HepG2 (cell line): ENCODE results near the gene RTN3. TPM values are rescaled to one million over a fixed set of nuclear protein-coding genes. Genes with fewer than 3 reads are reported as not detected.

Source experiments
- AKAP8 ChIP-seq: sonication (generic); formaldehyde crosslinking; IDR thresholded peaks from 2 replicates; pipeline ENCODE4 v1.5.1; 2020; ENCODE audit warnings: mild to moderate bottlenecking, missing genetic modification reagents
- ARHGAP35 ChIP-seq: sonication (generic); formaldehyde crosslinking; IDR thresholded peaks from 2 replicates; pipeline ENCODE4 v1.9.0; 2022; ENCODE audit warnings: mild to moderate bottlenecking, inconsistent platforms, moderate library complexity, missing genetic modification reagents, borderline replicate concordance
- BCL3 ChIP-seq: sonication (generic); formaldehyde crosslinking; IDR thresholded peaks from 2 replicates; pipeline ENCODE4 v1.5.1; 2020; ENCODE audit warnings: mild to moderate bottlenecking, missing genetic modification reagents, moderate library complexity
- CSRNP2 ChIP-seq: sonication (generic); formaldehyde crosslinking; conservative IDR thresholded peaks from 2 replicates; pipeline ENCODE4 v1.8.0; 2022; ENCODE audit warnings: low read depth, missing genetic modification reagents
- LRRFIP1 ChIP-seq: sonication (generic); formaldehyde crosslinking; conservative IDR thresholded peaks from 2 replicates; pipeline ENCODE4 v1.4.0; 2020; ENCODE audit warnings: missing genetic modification reagents
- MAF1 ChIP-seq: sonication (generic); formaldehyde crosslinking; IDR thresholded peaks from 2 replicates; pipeline ENCODE4 v1.5.0; 2020; ENCODE audit warnings: missing genetic modification reagents, borderline replicate concordance
- NAIF1 ChIP-seq: sonication (generic); formaldehyde crosslinking; IDR thresholded peaks from 2 replicates; pipeline ENCODE4 v1.5.0; 2020; ENCODE audit warnings: mild to moderate bottlenecking, missing genetic modification reagents, borderline replicate concordance
- NFKB2 ChIP-seq: sonication (generic); formaldehyde crosslinking; IDR thresholded peaks from 2 replicates; pipeline ENCODE4 v1.4.0; 2020; ENCODE audit warnings: missing genetic modification reagents, borderline replicate concordance
- PAX8 ChIP-seq: sonication (generic); formaldehyde crosslinking; IDR thresholded peaks from 2 replicates; pipeline ENCODE4 v1.8.0; 2022; ENCODE audit warnings: mild to moderate bottlenecking, missing genetic modification reagents, borderline replicate concordance
- RBAK ChIP-seq: sonication (generic); formaldehyde crosslinking; IDR thresholded peaks from 2 replicates; pipeline ENCODE4 v1.5.1; 2020; ENCODE audit warnings: mild to moderate bottlenecking, missing genetic modification reagents
- RBM22 ChIP-seq: fragments of 200-400 bp; formaldehyde crosslinking; optimal IDR thresholded peaks from 2 replicates; pipeline ENCODE3; 2017; ENCODE audit warnings: mild to moderate bottlenecking, low read length, moderate library complexity
- SPEN ChIP-seq: sonication (generic); formaldehyde crosslinking; IDR thresholded peaks from 2 replicates; pipeline ENCODE4 v1.5.1; 2020; ENCODE audit warnings: low read depth, mild to moderate bottlenecking, missing genetic modification reagents
- ZHX2 ChIP-seq, 2 experiments: sonication (generic) in 1 of 2; formaldehyde crosslinking in 1 of 2; IDR thresholded peaks; 2 replicates each; pipeline versions ENCODE4 v1.6.1 to v1.9.0; 2014 to 2022; ENCODE audit warnings: antibody characterized with exemption in 1 of 2, borderline replicate concordance in 1 of 2, inconsistent platforms in 1 of 2, low read depth in 1 of 2, missing genetic modification reagents in 1 of 2
- ZNF274 ChIP-seq: sonication (generic); formaldehyde crosslinking; IDR thresholded peaks from 2 replicates; pipeline ENCODE4 v1.5.1; 2020; ENCODE audit warnings: mild to moderate bottlenecking, missing genetic modification reagents
- ZNF451 ChIP-seq: sonication (generic); formaldehyde crosslinking; IDR thresholded peaks from 2 replicates; pipeline ENCODE4 v1.5.0; 2020; ENCODE audit warnings: mild to moderate bottlenecking, missing genetic modification reagents
- ZNF558 ChIP-seq: sonication (generic); formaldehyde crosslinking; IDR thresholded peaks from 2 replicates; pipeline ENCODE4 v1.9.0; 2022; ENCODE audit warnings: mild to moderate bottlenecking, missing genetic modification reagents, borderline replicate concordance
- polyA plus RNA-seq, 8 experiments: library from polyadenylated mRNA; depleted of rRNA in 3 of 8; stranded (reverse) in 7 of 8; unstranded in 1 of 8; fragments of >200 nt; fragmentation: Illumina TruSeq in 4 of 8; extraction: Trizol in 4 of 8; gene quantifications; 2 replicates each; pipeline versions ENCODE4 v1.2.1 to v1.2.3, GENCODE V29; 2011 to 2016; ENCODE audit warnings: low read depth in 4 of 8, missing spikeins in 1 of 8, mixed read lengths in 1 of 8; ENCODE audit not compliant: insufficient read depth in 1 of 8
- total RNA-seq, 5 experiments: library from RNA; depleted of rRNA; stranded (reverse); fragments of >200 nt; fragmentation: Illumina TruSeq; extraction: Trizol; gene quantifications; 2 replicates each; pipeline ENCODE4 v1.2.3, GENCODE V29; 2016; ENCODE audit warnings: low read depth in 1 of 5

RTN3 gene
- total and polyA plus RNA-seq, 2 of the 13 experiments (the other 11 are each of a cell fraction or from before 2014, with no cell fraction given): 32.2 to 41.1 TPM

GRCh38 chr11:63681321-63682065 lies at the start of gene RTN3 (continued):
- TF ChIP-seq SPEN (CRISPR knock-in tag) (peak; percentile 63), LRRFIP1 (no peak), CSRNP2 (CRISPR knock-in tag) (no peak), RBAK (no peak), ZNF558 (CRISPR knock-in tag) (peak; percentile 62; the same call in 1 of the 2 replicates), RBM22 (no peak), NAIF1 (CRISPR knock-in tag) (peak; percentile 88; the same call in 1 of the 2 replicates), MAF1 (no peak), ZHX2 (IDR thresholded peaks at IDR 0.05; ENCODE audit: low read depth) (no peak), ZHX2 (CRISPR knock-in tag; IDR thresholded peaks at IDR 0.05; ENCODE audit: borderline replicate concordance) (no peak), PAX8 (CRISPR knock-in tag) (no peak), BCL3 (CRISPR knock-in tag) (no peak), AKAP8 (CRISPR knock-in tag) (no peak), NFKB2 (CRISPR knock-in tag) (peak; percentile 79; the same call in 1 of the 2 replicates), ZNF451 (CRISPR knock-in tag) (no peak; the same call in 1 of the 2 replicates), ARHGAP35 (no peak; the same call in 1 of the 2 replicates), ZNF274 (CRISPR knock-in tag) (peak; percentile 35; the same call in 1 of the 2 replicates)
